ENCODE measurements around the gene FEM1C. TPM values are rescaled to one million over a fixed set of nuclear protein-coding genes. Genes with fewer than 3 reads are reported as not detected.

Gene FEM1C
- total RNA-seq, 1 donor from 2014 or later, result 18.4 TPM

DNA sequence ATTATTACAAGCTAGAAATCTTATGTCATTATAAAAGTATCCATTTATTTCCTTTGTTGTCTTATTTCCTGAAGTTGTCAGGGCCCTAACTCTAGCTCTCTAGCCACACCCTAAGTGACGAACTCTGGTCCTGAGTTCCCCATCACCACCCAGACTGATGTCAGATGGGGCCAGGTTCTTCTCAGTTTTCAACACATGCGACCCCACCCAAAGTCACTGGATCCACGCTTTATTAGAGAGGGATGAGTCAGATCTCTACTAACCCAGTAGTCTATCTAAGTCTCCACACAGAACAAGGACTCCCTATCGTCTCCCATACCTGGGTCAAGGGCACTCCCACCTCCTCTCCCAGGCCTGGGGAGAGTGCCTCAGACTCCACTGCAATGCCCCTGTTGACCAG is 6.8 kb upstream of the FEM1C start:
- DNase-seq (ENCODE audit: low spot score, unreplicated experiment), result no peak
- H3K4me1 Mint-ChIP-seq (ENCODE audit: low read depth), result peaks cover 4% of the 10 kb centered on the region
- H3K36me3 Mint-ChIP-seq (ENCODE audit: insufficient read depth), result no peaks in the 10 kb centered on the region
- peaks cover 8% of the 10 kb centered on the region for H3K27me3 Mint-ChIP-seq
- H3K9me3 Mint-ChIP-seq (ENCODE audit: low read depth), result no peaks in the 10 kb centered on the region
- no peak overlapping the region for H3K27ac Mint-ChIP-seq
- no peak for TF ChIP-seq CTCF (IDR thresholded peaks at IDR 0.05; ENCODE audit: unreplicated experiment)
- no peak overlapping the region for H3K4me3 Mint-ChIP-seq (ENCODE audit: low read depth)

DNA sequence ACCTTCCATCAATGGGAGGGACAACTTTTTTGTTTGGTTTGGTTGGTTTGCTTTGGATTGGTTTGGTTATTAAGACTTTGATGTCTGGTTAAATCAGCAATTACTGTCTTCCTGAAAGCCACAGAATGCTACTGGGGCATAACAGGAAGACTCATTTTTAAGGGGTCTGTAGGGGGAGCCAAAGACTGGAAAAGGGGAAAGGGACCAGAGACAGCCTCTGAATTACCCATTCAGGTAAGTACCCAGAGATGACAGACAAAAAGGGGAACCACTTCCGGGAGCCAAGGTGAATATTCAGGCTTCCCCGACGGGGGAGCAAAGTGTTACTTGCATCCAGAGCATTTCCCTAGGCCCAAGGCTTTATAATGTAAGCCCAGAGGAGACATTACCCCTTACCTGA is 4.6 kb upstream of the FEM1C start:
- TF ChIP-seq CTCF (IDR thresholded peaks at IDR 0.05; ENCODE audit: unreplicated experiment), result peak; percentile 41
- peaks cover 4% of the 10 kb centered on the region for H3K4me1 Mint-ChIP-seq (ENCODE audit: low read depth)
- no peak for DNase-seq (ENCODE audit: low spot score, unreplicated experiment)
- H3K9me3 Mint-ChIP-seq (ENCODE audit: low read depth), result no peaks in the 10 kb centered on the region
- no peaks in the 10 kb centered on the region for H3K36me3 Mint-ChIP-seq (ENCODE audit: insufficient read depth)
- peaks cover 8% of the 10 kb centered on the region for H3K27me3 Mint-ChIP-seq
- no peak overlapping the region for H3K4me3 Mint-ChIP-seq (ENCODE audit: low read depth)
- no peak overlapping the region for H3K27ac Mint-ChIP-seq

DNA sequence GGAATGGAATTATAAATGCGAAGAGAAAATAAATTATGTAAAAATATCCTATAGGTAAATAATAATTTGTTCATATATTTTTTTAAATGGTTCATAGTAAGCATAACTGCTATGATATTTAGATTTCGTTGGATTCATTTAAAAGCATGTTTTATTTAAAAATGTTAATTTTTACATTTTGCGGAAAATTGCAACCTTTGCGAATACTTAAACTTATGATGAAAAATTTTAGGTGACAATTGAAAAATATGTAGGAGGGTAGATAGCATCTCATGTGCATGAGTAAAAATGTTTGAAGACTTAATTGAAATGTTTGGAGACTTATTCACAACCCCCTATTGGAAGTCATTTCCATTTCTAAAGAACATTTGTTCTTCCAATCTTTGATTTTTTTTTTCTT is 4.1 kb upstream of the FEM1C start:
- TF ChIP-seq CTCF (IDR thresholded peaks at IDR 0.05; ENCODE audit: unreplicated experiment), result no peak
- Mint-ChIP-seq H3K4me1 (ENCODE audit: low read depth) (peaks cover 4% of the 10 kb centered on the region), H3K9me3 (ENCODE audit: low read depth) (no peaks in the 10 kb centered on the region), H3K27me3 (peaks cover 8% of the 10 kb centered on the region), H3K36me3 (ENCODE audit: insufficient read depth) (no peaks in the 10 kb centered on the region), H3K27ac (no peak overlapping the region), H3K4me3 (ENCODE audit: low read depth) (no peak overlapping the region)
- no peak for DNase-seq (ENCODE audit: low spot score, unreplicated experiment)

GRCh38 chr5:115545351-115545882 is 842 bp upstream of the FEM1C start:
- Mint-ChIP-seq H3K4me3 (ENCODE audit: low read depth) (peak overlapping the region; percentile 92), H3K4me1 (ENCODE audit: low read depth) (peaks cover 21% of the 10 kb centered on the region), H3K27ac (no peak overlapping the region)

DNA sequence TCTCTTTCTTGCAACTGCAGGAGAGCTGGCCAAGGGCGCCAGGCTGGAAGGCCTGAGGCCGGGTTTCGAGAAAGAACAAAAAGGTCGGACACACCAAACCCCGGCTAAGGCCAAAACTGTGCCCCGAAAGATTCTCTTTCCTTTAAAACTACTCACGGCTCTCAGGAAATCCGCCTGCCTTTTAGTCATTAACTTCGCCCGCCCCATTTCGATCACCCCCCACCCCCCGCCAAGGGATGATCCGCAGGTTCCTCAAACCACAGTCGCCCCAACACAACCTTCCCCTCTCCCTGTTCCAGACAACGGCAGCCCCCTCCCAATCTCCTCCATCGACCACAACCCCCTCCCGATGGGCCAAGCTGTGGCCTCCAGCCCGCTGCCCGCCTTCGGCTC is 536 bp downstream of the FEM1C start:
- peaks cover 32% of the 10 kb centered on the region for H3K4me1 Mint-ChIP-seq (ENCODE audit: low read depth)
- no peaks in the 10 kb centered on the region for H3K9me3 Mint-ChIP-seq (ENCODE audit: low read depth)
- peaks cover 15% of the 10 kb centered on the region for H3K36me3 Mint-ChIP-seq (ENCODE audit: insufficient read depth)
- H3K27ac Mint-ChIP-seq, result peak overlapping the region; percentile 100
- no peaks in the 10 kb centered on the region for H3K27me3 Mint-ChIP-seq
- DNase-seq (ENCODE audit: low spot score, unreplicated experiment), result no peak
- no peak for TF ChIP-seq CTCF (IDR thresholded peaks at IDR 0.05; ENCODE audit: unreplicated experiment)
- peak overlapping the region; percentile 92 for H3K4me3 Mint-ChIP-seq (ENCODE audit: low read depth)

More at GRCh38 chr5:115545351-115545882, 842 bp upstream of the FEM1C start:
- no peaks in the 10 kb centered on the region for H3K9me3 Mint-ChIP-seq (ENCODE audit: low read depth)
- no peak for TF ChIP-seq CTCF (IDR thresholded peaks at IDR 0.05; ENCODE audit: unreplicated experiment)
- no peak for DNase-seq (ENCODE audit: low spot score, unreplicated experiment)
- H3K36me3 Mint-ChIP-seq (ENCODE audit: insufficient read depth), result peaks cover 11% of the 10 kb centered on the region
- H3K27me3 Mint-ChIP-seq, result no peaks in the 10 kb centered on the region

Measured in progenitor cell of endocrine pancreas (in vitro differentiated cells).